Stimulated activated CD8-positive, alpha-beta memory T cell treated with anti-CD3 and anti-CD28 coated beads, Interleukin-4, amount 100 ng/mL, for 24 hours (primary cell): ENCODE results near the gene SPATA13.
"Not testable (repeated sequence)": the region's sequence is repeated elsewhere in the genome, so short reads cannot be mapped to it uniquely, and the experiment has no call there.

ENCODE experiments used
- DNase-seq: peaks from one replicate; pipeline ENCODE4 v3.0.0-alpha.2; 2020; ENCODE audit warnings: low read depth

SPATA13 gene

GRCh38 chr13:24318878-24319277 is 158.4 kb downstream of the SPATA13 start:
- not testable (repeated sequence) for DNase-seq

- not testable (repeated sequence) for DNase-seq
Observed at GRCh38 chr13:24319641-24320040, 159.1 kb downstream of the SPATA13 start.

GRCh38 chr13:24321416-24321815 is 160.9 kb downstream of the SPATA13 start:
- not testable (repeated sequence) for DNase-seq

- DNase-seq: not testable (repeated sequence)
Observed at GRCh38 chr13:24322470-24322869, 161.9 kb downstream of the SPATA13 start.

- no peak for DNase-seq
Observed at GRCh38 chr13:24323036-24323738, 162.7 kb downstream of the SPATA13 start.

- no peak for DNase-seq
Observed at GRCh38 chr13:24323739-24324075, 163.2 kb downstream of the SPATA13 start.

- DNase-seq: not testable (repeated sequence)
Observed at GRCh38 chr13:24327598-24327997, 167.1 kb downstream of the SPATA13 start.

- DNase-seq: no peak
Observed at GRCh38 chr13:24328145-24328544, 167.6 kb downstream of the SPATA13 start.

- DNase-seq: no peak
Observed at GRCh38 chr13:24338721-24339120, 178.2 kb downstream of the SPATA13 start.

- DNase-seq: no peak
Observed at GRCh38 chr13:24339937-24340607, 179.6 kb downstream of the SPATA13 start.

- DNase-seq: no peak
Observed at GRCh38 chr13:24340608-24340955, 180.1 kb downstream of the SPATA13 start.

- no peak for DNase-seq
Observed at GRCh38 chr13:24341439-24341838, 180.9 kb downstream of the SPATA13 start.

GRCh38 chr13:24348385-24348784 is 187.9 kb downstream of the SPATA13 start:
- no peak for DNase-seq

GRCh38 chr13:24348797-24349515 is 188.4 kb downstream of the SPATA13 start:
- DNase-seq: no peak

GRCh38 chr13:24349778-24350664 is 189.5 kb downstream of the SPATA13 start:
- not testable (repeated sequence) for DNase-seq

- DNase-seq: no peak
Observed at GRCh38 chr13:24351423-24351822, 190.9 kb downstream of the SPATA13 start.

- DNase-seq: no peak
Observed at GRCh38 chr13:24353736-24354135, 193.2 kb downstream of the SPATA13 start.

GRCh38 chr13:24355103-24355502 is 194.6 kb downstream of the SPATA13 start:
- no peak for DNase-seq

GRCh38 chr13:24356270-24356669 is 195.8 kb downstream of the SPATA13 start:
- no peak for DNase-seq
